GM19023 (cell line): ENCODE measurements around the gene UBL7.

ENCODE experiments used
- ATAC-seq: cut with Tn5 transposase; IDR thresholded peaks from one replicate; pipeline ENCODE4 v1.9.1; 2021; ENCODE audit warnings: mild to moderate bottlenecking, moderate library complexity; ENCODE audit not compliant: unreplicated experiment

UBL7 gene

GRCh38 chr15:74425630-74426029 is 35.3 kb downstream of the UBL7 start:
- ATAC-seq: no peak

GRCh38 chr15:74424901-74425528 is 35.9 kb downstream of the UBL7 start:
- no peak for ATAC-seq

- ATAC-seq: no peak
Measured at GRCh38 chr15:74423431-74424257, 37.3 kb downstream of the UBL7 start.

- ATAC-seq: no peak
Measured at GRCh38 chr15:74422652-74423430, 38.1 kb downstream of the UBL7 start.

- ATAC-seq: no peak
Measured at GRCh38 chr15:74422265-74422651, 38.7 kb downstream of the UBL7 start.

- ATAC-seq: no peak
Measured at GRCh38 chr15:74421302-74422245, 39.4 kb downstream of the UBL7 start.

GRCh38 chr15:74420193-74420905 is 40.6 kb downstream of the UBL7 start:
- no peak for ATAC-seq

- ATAC-seq: no peak
Measured at GRCh38 chr15:74419432-74419831, 41.5 kb downstream of the UBL7 start.

- ATAC-seq: no peak
Measured at GRCh38 chr15:74418575-74419338, 42.2 kb downstream of the UBL7 start.

- ATAC-seq: no peak
Measured at GRCh38 chr15:74417670-74418069, 43.3 kb downstream of the UBL7 start.

- ATAC-seq: no peak
Measured at GRCh38 chr15:74417225-74417624, 43.7 kb downstream of the UBL7 start.

GRCh38 chr15:74415966-74416916 is 44.7 kb downstream of the UBL7 start:
- ATAC-seq: no peak

GRCh38 chr15:74414603-74415338 is 46.2 kb downstream of the UBL7 start:
- no peak for ATAC-seq

GRCh38 chr15:74414081-74414580 is 46.8 kb downstream of the UBL7 start:
- ATAC-seq: no peak

GRCh38 chr15:74413350-74414080 is 47.4 kb downstream of the UBL7 start:
- ATAC-seq: no peak

GRCh38 chr15:74412159-74412558 is 48.8 kb downstream of the UBL7 start:
- ATAC-seq: no peak

GRCh38 chr15:74411686-74412085 is 49.3 kb downstream of the UBL7 start:
- no peak for ATAC-seq
